HG02885 (cell line): Measurements from ENCODE around the gene FHOD1.
A peak's percentile ranks its signal among the peaks of the same experiment; 100 is the strongest.

Experiments used
- ATAC-seq: cut with Tn5 transposase; IDR thresholded peaks from one replicate; pipeline ENCODE4 v1.9.1; 2021; ENCODE audit warnings: mild to moderate bottlenecking; ENCODE audit not compliant: unreplicated experiment, poor library complexity

FHOD1 gene

DNA sequence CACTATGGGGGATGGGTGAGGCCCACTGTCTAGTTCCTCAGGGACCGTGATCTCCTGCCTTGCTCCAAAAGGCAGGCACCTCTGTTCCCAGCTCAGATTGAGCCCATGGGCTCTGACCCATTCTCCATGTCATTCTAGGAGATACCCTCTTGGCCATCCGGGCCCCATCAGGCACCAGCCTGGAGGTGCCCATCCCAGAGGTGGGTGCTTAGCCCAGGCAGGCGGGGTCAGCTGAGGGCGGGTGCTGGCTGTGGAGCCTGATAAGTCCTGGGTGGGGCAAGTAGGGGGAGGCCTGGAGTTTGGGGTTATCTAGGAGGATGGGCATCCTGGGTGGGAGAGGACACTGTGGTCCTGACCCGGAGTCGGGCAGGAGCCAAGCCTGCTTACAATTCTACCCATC, 53.0 kb downstream of the FHOD1 start:
- no peak for ATAC-seq

DNA sequence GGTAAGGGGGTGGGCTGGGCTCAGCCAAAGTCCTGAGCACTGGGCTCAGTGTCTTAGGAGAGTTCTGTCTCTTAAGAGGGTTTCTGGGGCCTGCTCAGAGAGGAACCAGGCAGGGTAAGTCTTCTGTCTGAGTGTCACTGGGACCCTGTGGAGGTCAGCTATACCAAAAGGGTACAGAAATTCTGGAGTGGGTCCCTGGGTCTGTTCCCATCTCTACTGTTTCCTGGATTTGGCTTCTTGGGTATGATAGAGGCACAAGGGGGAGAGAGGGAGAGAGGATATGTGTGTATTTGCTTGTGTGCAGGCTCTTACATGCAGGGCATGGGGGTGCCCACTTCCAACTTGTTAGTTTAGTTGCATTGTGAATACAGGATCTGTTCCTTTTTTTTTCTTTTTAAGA, 53.7 kb downstream of the FHOD1 start:
- no peak for ATAC-seq

DNA sequence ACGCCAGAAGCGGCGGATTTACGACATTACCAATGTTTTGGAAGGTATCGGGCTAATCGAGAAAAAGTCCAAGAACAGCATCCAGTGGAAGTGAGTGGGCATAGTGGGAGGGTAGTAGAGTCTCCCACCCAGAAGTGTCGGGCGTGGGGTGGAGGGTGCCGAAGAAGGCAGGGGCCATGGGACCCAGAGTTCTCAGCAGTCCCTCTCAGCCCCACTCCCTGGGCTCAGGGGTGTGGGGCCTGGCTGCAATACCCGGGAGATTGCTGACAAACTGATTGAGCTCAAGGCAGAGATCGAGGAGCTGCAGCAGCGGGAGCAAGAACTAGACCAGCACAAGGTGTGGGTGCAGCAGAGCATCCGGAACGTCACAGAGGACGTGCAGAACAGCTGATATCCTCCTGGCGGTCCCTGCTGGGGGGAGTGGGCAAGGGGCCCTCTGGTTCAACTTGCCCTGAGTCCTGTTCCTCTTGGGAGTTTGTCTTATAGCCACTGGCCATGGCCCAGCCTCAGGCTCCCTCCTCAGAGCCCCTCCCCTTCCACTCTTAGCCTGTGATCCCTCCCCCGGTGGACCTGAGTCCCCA, 54.4 kb downstream of the FHOD1 start:
- ATAC-seq: no peak

DNA sequence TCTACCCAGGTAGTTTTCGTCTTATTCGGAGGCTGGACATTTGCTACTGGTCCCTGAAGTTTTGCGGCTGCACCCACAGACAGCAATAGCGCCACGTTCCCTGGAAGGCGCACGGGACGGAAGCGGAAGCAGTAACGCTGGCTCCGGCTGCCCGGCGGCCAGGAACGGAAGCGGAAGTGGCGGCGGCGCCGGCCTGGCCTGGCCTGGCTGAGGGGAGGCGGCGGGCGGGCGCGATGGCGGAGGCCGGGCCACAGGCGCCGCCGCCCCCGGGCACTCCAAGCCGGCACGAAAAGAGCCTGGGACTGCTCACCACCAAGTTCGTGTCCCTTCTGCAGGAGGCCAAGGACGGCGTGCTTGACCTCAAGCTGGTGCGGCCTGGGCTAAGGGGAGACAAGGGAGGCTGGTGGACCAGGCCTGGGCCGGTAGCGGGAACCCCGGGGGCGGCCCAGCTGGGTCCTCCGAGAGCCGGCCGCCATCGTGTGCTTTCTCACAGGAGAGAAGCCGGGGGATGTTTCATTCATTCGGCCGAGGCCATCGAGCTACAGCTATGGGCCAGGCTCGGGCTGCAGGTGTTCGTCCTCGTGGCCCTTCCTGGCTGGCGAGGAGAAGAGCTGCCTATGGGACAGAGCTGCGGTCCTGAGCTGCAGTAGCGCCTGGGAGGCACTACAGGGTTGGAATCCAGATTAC, 55.1 kb downstream of the FHOD1 start, which contains the start of gene E2F4:
TSS of gene E2F4 (plus strand) at position 161 of the 687 bp plus-strand sequence. CDS start at position 234, 73 bp downstream.
- peak; percentile 95 for ATAC-seq

DNA sequence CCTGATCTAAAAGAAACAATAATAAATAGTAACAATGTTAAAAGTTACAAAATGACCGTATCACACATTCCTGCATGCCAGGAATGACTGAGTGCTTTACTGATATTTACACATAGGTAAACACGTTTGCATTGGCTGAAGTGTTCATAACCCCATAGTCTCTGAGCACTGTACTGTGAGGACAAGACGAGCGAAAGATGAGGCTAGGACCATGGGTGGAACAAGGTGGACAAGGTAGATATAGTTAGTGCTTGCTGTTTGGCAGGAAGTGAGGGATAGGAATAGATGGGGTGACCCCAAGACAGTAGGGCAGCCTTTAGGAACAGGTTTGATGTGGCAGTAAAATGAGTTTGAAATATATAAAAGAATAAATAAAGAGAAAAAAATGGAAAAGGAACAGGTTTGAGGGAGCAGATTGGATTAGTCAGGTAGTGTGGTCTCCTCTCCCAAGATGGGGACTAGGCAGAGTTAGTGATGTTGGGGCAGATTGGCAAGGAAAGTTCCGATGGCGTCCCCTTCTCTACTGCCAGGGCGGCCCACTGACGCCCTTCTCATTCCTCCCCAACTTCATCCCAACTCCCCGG, 55.8 kb downstream of the FHOD1 start:
- no peak for ATAC-seq

DNA sequence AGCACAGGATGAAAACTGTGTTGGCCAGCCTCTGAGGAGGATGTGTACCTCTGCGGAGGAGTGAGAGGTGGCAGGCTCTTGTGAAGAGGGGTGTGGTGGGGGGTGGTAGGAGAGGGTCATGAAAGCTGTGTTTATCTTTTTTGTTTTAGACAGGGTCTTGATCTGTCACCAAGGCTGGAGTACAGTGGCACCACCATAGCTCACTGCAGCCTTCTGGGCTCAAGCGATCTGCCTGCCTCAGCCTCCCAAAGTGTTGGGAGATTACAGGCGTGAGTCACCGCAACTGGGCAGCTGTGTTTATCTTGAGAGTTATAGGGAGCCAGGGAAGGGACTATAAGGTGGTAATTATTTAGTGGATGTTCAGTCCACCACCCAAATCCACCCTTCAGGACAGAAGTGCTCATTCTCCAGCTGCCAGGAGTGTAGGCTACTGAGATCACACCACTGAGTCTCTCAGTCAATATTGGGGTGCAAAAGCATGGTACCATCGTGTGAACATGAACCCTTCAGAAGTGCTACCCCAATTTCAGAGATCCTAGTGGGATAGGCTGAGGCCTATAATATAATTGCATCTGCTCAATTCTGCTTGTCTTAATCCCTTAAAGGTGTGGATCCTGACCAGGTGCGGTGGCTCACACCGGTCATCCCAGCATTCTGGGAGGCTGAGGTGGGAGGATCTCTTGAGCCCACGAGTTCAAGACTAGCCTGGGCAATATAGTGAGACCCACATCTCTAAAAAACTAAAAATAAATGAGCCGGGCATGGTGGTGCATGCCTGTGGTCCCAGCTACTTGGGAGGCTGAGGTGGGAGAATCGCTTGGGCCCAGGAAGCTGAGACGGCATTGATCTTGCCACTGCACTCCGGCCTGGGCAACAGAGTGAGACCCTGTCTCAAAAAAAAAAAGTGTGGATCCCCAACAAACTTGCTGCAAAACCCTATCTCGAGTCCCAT, 56.6 kb downstream of the FHOD1 start:
- ATAC-seq: no peak

DNA sequence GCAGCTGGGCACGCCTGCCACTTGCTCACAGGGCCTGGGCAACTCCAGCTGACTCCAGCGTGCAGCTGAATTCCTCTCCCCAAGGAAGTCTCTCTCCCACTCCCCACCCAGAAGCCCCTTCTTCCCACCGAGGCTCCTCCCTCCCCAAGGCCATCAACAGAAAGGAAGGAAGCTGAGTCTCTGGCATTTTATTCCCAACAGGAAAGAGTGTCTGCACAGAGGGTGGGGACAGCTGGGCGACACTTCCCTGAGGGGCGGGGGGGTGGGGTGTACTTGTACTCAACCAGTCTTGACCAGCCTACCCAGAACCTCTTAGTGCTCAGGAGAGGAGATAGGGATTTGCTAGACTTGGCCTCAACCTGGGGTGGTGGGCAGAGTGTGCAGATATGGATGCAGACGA, 57.2 kb downstream of the FHOD1 start, which contains the start of gene EXOC3L1:
TSS of gene EXOC3L1 (minus strand) at position 96 of the 400 bp plus-strand sequence. CDS start 460 bp downstream, outside the sequence.
- ATAC-seq: no peak

DNA sequence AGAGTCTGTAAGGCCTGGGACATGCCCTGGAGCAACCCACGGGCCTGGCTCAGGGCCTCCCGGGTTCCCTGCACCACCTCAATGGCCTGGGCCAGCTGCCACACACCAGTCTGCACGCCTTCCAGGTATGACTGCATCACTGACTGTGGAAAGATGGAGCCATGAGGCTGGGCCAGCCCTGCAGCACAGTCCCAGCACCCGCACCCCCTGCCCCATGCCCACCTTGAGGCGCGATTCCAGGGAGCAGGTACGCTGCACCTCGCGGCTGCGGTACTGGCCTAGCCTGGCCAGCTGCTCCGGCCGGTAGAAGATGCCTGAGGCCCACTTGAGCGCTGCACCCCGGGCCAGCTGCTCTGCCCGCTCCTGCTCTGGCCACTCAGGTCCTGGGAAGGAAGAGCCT, 58.5 kb downstream of the FHOD1 start:
- no peak for ATAC-seq

DNA sequence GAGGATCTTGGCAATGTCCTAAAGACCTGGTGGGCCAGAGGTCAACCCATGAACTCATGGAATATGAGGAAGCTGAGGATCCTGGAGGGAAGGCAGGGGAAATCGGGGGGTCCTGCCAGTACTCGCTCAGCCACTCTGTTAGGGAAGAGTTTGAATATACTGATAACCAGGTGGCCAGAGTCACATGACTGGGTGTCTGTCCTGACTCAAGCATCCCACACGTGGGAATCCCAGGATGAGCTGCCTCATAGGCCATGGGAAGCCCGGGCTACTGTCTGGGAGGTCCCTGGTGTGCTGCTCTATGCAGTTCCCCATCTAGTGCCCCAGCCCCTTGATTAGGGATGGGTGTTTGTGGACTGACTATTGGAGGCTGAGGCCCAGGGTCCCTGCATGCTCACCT, 59.0 kb downstream of the FHOD1 start:
- ATAC-seq: no peak

DNA sequence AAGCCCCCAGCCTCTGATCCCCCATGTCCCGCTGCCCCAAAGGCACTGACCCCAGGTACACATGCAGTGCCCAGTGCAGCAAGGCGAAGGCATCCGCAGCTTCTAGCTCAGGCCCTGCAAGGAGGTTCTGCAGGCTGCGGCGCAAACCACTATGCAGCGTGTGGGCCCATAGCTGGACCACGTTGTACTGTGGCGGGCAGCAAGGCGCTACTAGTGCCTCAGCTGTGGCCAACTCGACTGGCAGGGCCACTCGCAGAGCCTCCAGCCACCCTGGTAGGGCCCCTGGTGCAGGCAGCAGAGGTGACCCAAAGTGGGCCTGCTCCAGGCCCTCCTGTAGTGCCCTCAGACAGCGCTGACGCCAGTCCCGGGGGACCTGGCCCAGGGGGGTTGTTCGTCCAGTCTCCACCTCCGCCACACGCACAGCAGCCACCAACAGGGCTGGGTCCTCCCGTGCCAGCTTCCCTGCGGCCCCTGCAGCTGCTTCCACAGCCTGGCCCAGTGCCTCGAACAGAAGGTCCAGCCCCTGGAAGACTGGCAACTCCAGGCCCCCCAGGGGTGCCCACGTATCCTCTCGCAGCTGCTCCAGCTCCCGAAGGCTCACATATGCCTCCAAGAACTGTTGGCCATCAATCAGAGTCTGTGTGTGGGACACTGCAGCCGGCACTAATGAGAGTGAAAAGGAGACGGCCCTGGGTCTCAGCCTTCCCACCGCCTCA, 59.9 kb downstream of the FHOD1 start:
- ATAC-seq: no peak

DNA sequence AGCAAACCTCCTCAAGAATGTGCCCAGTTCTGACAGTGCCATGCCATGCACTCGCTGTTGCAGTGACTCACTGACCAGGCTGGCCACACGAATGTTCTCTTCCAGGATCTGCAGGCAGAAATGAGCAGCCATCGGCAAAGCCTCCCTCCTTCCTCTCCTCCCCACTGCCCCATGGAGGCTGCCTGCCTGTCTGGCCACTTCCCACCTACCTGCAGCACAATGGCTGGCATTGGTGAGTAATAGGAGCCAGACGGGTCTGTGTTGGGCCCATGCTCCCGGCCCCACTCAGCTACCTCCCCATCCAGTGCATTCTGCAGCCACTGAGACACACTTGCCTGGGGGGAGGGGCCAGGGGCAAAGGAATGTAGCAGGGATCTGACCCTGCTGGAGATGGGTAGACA, 60.7 kb downstream of the FHOD1 start:
- ATAC-seq: no peak

DNA sequence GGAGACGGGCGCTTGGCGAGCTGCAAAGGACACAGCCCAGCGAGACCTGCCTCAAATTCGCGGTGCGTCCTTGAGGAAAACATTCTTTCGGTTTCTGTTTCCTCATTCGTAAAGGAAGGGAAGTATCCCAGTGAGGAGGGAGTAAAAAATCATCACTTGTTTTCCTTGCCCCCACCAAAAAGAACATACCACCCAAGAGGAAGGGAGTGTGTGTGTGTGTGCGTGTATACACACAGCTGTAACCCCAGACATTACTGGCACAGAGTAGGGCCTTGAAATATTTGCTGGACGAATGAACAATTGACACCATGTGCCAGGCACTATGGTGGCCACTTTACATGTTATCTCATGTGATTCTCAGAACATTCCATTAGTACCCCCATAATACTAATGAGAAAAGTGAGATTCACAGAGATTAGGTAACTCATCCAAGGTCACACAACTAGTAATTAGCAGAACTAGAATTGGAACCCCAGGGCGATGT, 61.6 kb downstream of the FHOD1 start:
- ATAC-seq: no peak

DNA sequence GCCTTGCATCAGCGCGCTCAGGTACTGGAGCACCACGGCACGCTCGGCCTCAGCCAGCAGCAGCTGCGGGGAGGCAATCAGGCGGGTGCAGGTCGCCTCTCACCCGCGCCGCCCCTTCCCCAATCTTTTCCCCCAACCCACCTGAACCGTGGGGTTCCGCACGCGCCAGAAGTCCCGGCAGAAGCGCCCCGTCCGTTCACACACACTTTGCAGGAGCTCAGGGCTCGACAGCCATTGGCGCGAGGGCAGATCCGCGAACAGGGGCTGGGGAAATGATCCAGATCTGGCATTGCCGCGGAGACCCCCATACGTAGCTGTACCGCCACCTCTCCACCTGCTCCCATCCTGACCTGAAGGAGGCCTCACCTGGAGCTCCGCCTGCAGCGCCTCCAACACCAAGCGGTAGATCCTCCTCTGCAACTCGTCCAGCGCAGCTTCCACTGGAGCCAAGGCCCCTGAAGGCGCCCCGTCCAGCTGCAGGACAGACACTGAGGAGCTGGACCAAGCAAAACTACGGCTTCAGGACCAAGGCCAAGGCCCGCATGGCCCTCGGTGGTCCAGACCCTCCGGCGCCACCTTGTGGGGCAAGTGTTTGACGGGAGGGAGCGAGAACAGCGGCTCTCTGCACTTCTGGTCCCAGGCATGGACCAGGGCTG, 62.2 kb downstream of the FHOD1 start:
- ATAC-seq: no peak

DNA sequence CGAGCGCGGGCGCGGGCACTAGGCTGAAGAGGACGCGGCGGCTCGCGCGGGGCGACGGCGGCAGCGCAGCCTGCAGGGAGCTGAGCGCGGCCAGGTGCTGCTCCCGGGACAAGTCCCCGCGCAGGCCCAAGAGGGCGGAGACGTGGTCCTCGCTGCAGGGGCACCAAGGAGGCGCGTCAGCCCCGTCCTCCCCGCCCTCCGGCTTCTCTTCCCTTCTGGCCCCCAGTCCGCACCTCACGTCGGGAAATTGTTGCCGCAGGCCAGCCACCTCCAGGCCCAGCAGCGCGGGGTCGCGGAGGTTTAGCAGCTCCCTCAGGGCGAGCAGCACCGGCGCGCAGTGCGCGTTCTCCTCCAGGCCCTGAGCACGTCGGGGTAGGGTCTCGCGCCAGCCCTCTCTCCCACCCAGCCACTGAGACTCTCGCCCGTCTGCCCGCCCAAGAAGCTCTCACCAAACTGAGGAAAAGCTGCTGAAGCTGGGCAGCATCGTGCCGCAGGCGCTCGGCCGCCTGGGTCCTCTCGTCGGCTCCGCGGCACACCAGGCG, 62.8 kb downstream of the FHOD1 start:
- peak; percentile 9 for ATAC-seq

DNA sequence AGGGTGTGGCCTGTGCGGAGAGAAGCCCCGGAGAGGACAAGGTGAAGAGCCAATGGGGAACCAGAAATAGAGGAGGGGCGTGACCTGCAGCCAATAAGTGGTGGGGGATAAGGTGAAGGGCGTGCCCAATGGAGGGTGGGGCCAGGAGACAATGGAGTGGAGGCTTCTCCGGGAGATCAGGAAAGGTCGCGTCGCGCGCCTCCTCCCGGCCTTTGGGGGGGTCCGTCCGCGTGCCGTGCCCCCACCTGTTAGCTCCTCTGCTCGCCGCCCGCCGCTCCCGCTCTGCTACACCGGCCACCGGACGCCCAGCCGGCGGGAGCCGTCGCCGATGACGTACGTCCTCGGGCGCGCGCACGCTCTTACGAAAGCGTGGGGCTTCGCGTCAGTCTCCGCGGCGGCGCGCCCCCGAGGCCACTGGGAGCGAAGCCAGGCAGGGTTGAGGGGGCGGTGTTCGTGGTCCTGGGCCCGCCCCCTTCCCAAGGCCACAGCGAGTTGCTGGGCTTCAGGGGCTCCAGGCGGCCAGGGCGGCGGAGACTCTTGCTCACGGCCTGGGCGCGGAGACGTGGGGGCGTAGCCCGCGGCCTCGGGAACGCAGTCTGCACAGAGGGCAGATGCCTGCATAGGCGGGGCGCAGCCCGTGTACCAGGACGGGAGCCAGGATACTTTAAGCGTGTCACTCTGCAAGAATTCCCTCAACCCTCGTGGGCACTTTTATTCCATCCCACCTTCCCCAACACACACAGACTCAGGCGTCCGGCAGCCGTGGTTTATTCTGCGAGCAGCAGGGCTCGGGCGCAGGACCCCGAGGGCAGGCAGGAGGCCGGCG, 63.4 kb downstream of the FHOD1 start, which contains the start of gene MATCAP1:
TSS of gene MATCAP1 (minus strand) at position 337 of the 826 bp plus-strand sequence. CDS start 3,353 bp downstream, outside the sequence.
- peak; percentile 94 for ATAC-seq

DNA sequence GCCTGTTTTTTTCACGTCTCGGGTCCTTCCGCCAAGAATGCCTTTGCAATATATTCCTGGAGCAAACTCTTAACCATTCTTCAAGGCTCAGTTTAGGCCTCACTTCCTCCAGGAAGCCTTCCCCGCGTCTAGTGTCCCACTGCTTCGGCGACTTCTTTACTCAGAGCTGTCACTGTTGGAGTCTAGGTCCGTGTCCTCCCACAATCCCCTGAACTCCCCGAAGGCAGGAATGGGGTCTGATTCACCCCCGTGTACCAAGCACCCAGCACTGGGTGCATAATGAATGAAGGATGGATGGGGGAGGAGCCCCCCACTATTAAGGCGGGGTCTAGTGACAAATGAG, 64.0 kb downstream of the FHOD1 start:
- ATAC-seq: no peak

DNA sequence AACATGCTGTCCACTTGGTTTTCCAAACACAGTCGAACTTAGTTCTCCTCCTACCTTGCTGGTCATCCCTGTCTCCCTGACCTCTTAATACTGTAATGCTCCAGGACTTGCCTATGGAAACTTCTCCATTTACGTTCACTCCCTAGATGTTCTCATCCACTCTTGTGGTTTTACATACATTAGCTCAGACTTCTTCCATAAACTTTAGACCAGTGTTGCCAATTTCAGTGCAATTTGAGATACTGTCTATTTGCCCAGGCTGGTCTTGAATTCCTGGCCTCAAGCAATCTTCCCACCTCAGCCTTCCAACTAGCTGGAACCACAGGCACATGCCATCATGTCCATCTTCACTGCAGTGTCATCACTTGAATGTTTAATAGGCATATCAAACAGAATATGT, 65.0 kb downstream of the FHOD1 start:
- ATAC-seq: no peak

DNA sequence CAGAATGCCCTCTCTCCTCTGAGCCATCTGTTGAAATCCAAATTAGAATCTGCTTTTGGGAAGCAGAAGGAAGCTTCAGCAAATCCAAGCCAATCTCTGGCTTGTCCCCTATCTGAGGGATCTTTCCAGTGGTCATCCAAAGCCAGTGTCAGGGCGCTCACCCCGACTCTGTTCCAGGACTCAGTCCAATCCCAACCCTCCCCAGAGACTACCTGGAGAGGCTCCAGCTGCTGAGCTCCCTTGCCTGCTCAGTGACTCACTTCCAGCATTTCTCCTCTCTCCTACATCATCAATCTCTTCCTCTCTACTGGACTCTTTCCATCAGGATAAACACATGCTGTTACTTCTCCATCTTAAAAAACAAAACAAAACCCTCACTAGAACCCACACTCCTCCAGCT, 65.9 kb downstream of the FHOD1 start:
- ATAC-seq: no peak
